Effector memory CD4-positive, alpha-beta T cell (primary cell): ENCODE results near the gene IGHMBP2.

Experiments used
- DNase-seq, 3 donors: peaks; one replicate each; pipeline ENCODE4 v3.0.0-alpha.2; 2020
- H3K27ac ChIP-seq: 2 replicates; pipeline ENCODE4 v1.7.0; 2013; ENCODE audit warnings: mild to moderate bottlenecking, low read length, moderate library complexity; ENCODE audit not compliant: insufficient read depth, poor library complexity, severe bottlenecking
- H3K27me3 ChIP-seq: replicated peaks from 2 replicates; pipeline ENCODE4 v1.7.0; 2013; ENCODE audit warnings: mild to moderate bottlenecking, low read length; ENCODE audit not compliant: insufficient read depth, control insufficient read depth, poor library complexity, severe bottlenecking
- H3K36me3 ChIP-seq: 2 replicates; pipeline ENCODE4 v1.7.0; 2013; ENCODE audit warnings: mild to moderate bottlenecking, low read length, moderate library complexity; ENCODE audit not compliant: control insufficient read depth, insufficient read depth
- H3K4me1 ChIP-seq: 2 replicates; pipeline ENCODE4 v1.7.0; 2013; ENCODE audit warnings: low read length, mild to moderate bottlenecking; ENCODE audit not compliant: control insufficient read depth, insufficient read depth, poor library complexity, severe bottlenecking
- H3K4me3 ChIP-seq: 2 replicates; pipeline ENCODE4 v1.7.0; 2013; ENCODE audit warnings: low read length, low read depth, mild to moderate bottlenecking; ENCODE audit not compliant: insufficient read depth, poor library complexity, severe bottlenecking
- H3K9me3 ChIP-seq: 2 replicates; pipeline ENCODE4 v1.7.0; 2013; ENCODE audit warnings: mild to moderate bottlenecking, low read length, moderate library complexity; ENCODE audit not compliant: control insufficient read depth

The IGHMBP2 gene

GRCh38 chr11:68939583-68940555 lies 36.2 kb downstream of the IGHMBP2 start:
- Histone ChIP-seq H3K4me1 (no peaks in the 10 kb centered on the region), H3K27me3 (no peaks in the 10 kb centered on the region), H3K9me3 (no peaks in the 10 kb centered on the region), H3K4me3 (no peak overlapping the region), H3K27ac (no peak overlapping the region), H3K36me3 (peaks cover 50% of the 10 kb centered on the region)
- no peak for DNase-seq

DNA sequence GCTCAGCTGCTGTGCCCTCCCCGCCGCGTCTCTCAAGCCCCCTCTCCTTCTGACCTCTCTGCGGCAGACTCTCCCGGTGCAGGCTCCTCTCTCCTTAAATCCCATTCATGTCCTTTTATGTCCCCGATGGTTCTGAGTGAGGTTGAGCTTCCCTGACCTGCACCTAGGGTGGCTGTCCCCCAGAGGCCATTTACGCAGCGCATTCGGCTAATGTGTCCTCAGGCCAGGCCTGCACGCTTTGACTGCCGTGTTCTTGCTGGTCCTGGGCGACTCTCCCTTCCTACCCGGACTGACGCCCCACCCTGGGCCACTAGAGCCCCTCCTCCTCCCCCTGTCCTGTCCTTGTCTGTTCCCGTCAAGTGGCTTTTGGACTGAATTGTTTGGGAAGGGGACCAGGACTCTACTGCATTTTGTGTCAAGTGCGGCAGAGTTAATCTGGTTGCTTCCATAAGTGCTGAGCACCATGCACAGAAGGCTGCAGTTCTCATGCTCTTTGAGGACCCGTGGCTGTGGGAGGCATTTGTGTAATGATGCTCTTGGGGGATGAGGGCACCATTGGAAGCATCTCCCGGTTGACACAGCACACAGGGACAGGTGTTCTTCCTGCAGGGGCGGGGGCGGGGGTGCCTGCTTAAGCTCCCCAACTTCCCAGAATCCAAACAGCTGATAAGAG lies 37.1 kb downstream of the IGHMBP2 start:
- no peaks in the 10 kb centered on the region for H3K4me1 ChIP-seq
- H3K36me3 ChIP-seq, result peaks cover 42% of the 10 kb centered on the region
- H3K9me3 ChIP-seq, result no peaks in the 10 kb centered on the region
- H3K27me3 ChIP-seq, result no peaks in the 10 kb centered on the region
- H3K4me3 ChIP-seq, result no peak overlapping the region
- no peak overlapping the region for H3K27ac ChIP-seq
- no peak for DNase-seq

GRCh38 chr11:68941324-68942094 lies 37.8 kb downstream of the IGHMBP2 start:
- no peak for DNase-seq
- Histone ChIP-seq H3K9me3 (no peaks in the 10 kb centered on the region), H3K27me3 (no peaks in the 10 kb centered on the region), H3K4me1 (no peaks in the 10 kb centered on the region), H3K36me3 (peaks cover 35% of the 10 kb centered on the region), H3K4me3 (no peak overlapping the region), H3K27ac (no peak overlapping the region)

- Histone ChIP-seq H3K27ac (no peak overlapping the region), H3K4me1 (no peaks in the 10 kb centered on the region), H3K36me3 (peaks cover 28% of the 10 kb centered on the region), H3K27me3 (no peaks in the 10 kb centered on the region), H3K4me3 (no peak overlapping the region), H3K9me3 (no peaks in the 10 kb centered on the region)
- DNase-seq, result no peak
Observed at GRCh38 chr11:68942095-68942620, 38.5 kb downstream of the IGHMBP2 start.

- Histone ChIP-seq H3K36me3 (peaks cover 22% of the 10 kb centered on the region), H3K27ac (no peak overlapping the region), H3K9me3 (no peaks in the 10 kb centered on the region), H3K4me1 (no peaks in the 10 kb centered on the region), H3K4me3 (no peak overlapping the region), H3K27me3 (no peaks in the 10 kb centered on the region)
- DNase-seq, result no peak
Observed at GRCh38 chr11:68942751-68943271, 39.1 kb downstream of the IGHMBP2 start.

- DNase-seq, result no peak
- no peaks in the 10 kb centered on the region for H3K36me3 ChIP-seq
- H3K4me1 ChIP-seq, result no peaks in the 10 kb centered on the region
- H3K4me3 ChIP-seq, result no peak overlapping the region
- H3K27me3 ChIP-seq, result no peaks in the 10 kb centered on the region
- no peaks in the 10 kb centered on the region for H3K9me3 ChIP-seq
- no peak overlapping the region for H3K27ac ChIP-seq
Observed at GRCh38 chr11:68946416-68947090, 42.9 kb downstream of the IGHMBP2 start.

DNA sequence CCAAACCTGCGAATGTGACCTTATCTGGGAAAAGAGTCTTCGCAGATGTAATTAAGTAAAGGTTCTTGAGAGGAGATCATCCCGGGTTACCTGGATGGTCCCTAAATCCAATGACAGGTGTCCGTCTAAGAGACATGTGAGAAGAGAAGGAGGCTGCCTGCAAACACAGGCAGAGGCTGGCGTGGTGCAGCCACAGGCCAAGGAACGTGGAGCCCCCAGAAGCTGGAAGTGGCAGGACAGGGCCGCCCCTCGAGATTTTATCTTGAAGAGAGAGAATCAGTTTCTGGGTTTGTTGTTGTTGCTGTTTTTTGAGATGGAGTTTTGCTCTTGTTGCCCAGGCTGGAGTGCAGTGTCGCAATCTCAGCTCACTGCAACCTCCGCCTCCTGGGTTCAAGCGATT lies 43.5 kb downstream of the IGHMBP2 start:
- Histone ChIP-seq H3K27me3 (no peaks in the 10 kb centered on the region), H3K36me3 (no peaks in the 10 kb centered on the region), H3K27ac (no peak overlapping the region), H3K4me1 (no peaks in the 10 kb centered on the region), H3K9me3 (no peaks in the 10 kb centered on the region), H3K4me3 (no peak overlapping the region)
- DNase-seq, result no peak

- H3K9me3 ChIP-seq, result no peaks in the 10 kb centered on the region
Observed at GRCh38 chr11:68948496-68948895, 44.8 kb downstream of the IGHMBP2 start.

GRCh38 chr11:68948935-68949334 lies 45.2 kb downstream of the IGHMBP2 start:
- Histone ChIP-seq H3K27me3 (no peaks in the 10 kb centered on the region), H3K27ac (no peak overlapping the region), H3K4me1 (no peaks in the 10 kb centered on the region), H3K36me3 (no peaks in the 10 kb centered on the region), H3K4me3 (no peak overlapping the region), H3K9me3 (no peaks in the 10 kb centered on the region)
- no peak for DNase-seq

More at GRCh38 chr11:68948496-68948895, 44.8 kb downstream of the IGHMBP2 start:
- no peak for DNase-seq
- H3K4me3 ChIP-seq, result no peak overlapping the region
- no peaks in the 10 kb centered on the region for H3K27me3 ChIP-seq
- no peaks in the 10 kb centered on the region for H3K36me3 ChIP-seq
- no peaks in the 10 kb centered on the region for H3K4me1 ChIP-seq
- no peak overlapping the region for H3K27ac ChIP-seq
